ENCODE results near the gene GSDMA.

Gene GSDMA

GRCh38 chr17:40022497-40022896, 59.7 kb downstream of the GSDMA start:
- DNase-seq (ENCODE audit: low spot score): no peak

- DNase-seq (ENCODE audit: low spot score): no peak
These were observed 60.2 kb downstream of the GSDMA start for GRCh38 chr17:40022961-40023541.

- DNase-seq (ENCODE audit: low spot score): no peak
These were observed 60.9 kb downstream of the GSDMA start for GRCh38 chr17:40023590-40024292.

- DNase-seq (ENCODE audit: low spot score): no peak
These were observed 62.1 kb downstream of the GSDMA start for GRCh38 chr17:40024901-40025300.

- DNase-seq (ENCODE audit: low spot score): no peak
These were observed 62.8 kb downstream of the GSDMA start for GRCh38 chr17:40025559-40025958.

- no peak for DNase-seq (ENCODE audit: low spot score)
These were observed 63.4 kb downstream of the GSDMA start for GRCh38 chr17:40025991-40026815.

GRCh38 chr17:40026816-40027613, 64.2 kb downstream of the GSDMA start:
- DNase-seq (ENCODE audit: low spot score): peak; percentile 93
